Caco-2 (cell line): ENCODE measurements around the gene RAB3A. TPM values are rescaled to one million over a fixed set of nuclear protein-coding genes. Genes with fewer than 3 reads are reported as not detected.

Experiments
- Bru-seq: library from RNA; stranded (reverse); fragments of 400-500 nt; gene quantifications from one replicate; lab custom pipeline; 2021; lab: Mats Ljungman, UMichigan
- BruChase-seq, 2 experiments: library from RNA; stranded (reverse); fragments of 400-500 nt; gene quantifications; one replicate each; lab custom pipeline; 2021; lab: Mats Ljungman, UMichigan
- BruUV-seq: library from RNA; stranded (reverse); fragments of 400-500 nt; replicated peaks from 2 replicates; lab custom pipeline; 2021; lab: Mats Ljungman, UMichigan
- CTCF ChIA-PET: fragments of 300-600 bp; sonication (Branson Sonifier 250); formaldehyde crosslinking; loops from one replicate; lab custom pipeline; 2022; ENCODE audit warnings: antibody characterized with exemption; lab: Charles Lee
- POLR2A ChIA-PET: fragments of 300-600 bp; sonication (Branson Sonifier 250); formaldehyde crosslinking; loops from one replicate; lab custom pipeline; 2022; ENCODE audit warnings: antibody characterized with exemption; lab: Charles Lee
- DNase-seq, 2 experiments: peaks; one replicate each; pipeline versions ENCODE4 v3.0.0 to v3.0.0-alpha.2; 2020 to 2022
- H3K27me3 ChIP-seq: replicated peaks from 2 replicates; pipeline ENCODE4 v1.6.0; 2011; ENCODE audit warnings: low read length; ENCODE audit not compliant: control insufficient read depth, insufficient read depth
- H3K36me3 ChIP-seq: 2 replicates; pipeline ENCODE4 v1.5.1; 2011; ENCODE audit warnings: low read length; ENCODE audit not compliant: control insufficient read depth, insufficient read depth
- H3K4me1 ChIP-seq: fragments of 250-450 bp; sonication (Bioruptor Pico); 2 replicates; pipeline ENCODE4 v1.5.1; 2020; ENCODE audit warnings: mild to moderate bottlenecking
- H3K4me3 ChIP-seq: 2 replicates; pipeline ENCODE4 v1.5.1; 2011; ENCODE audit warnings: low read depth, mild to moderate bottlenecking, control low read depth, low read length
- H3K9me3 ChIP-seq: fragments of 250-450 bp; sonication (Bioruptor Pico); 2 replicates; pipeline ENCODE4 v1.5.1; 2020; ENCODE audit warnings: mild to moderate bottlenecking, moderate library complexity
- H3K27ac Mint-ChIP-seq: one replicate; pipeline ENCODE4 v1.8.0; 2022; ENCODE audit warnings: mixed read lengths; ENCODE audit not compliant: unreplicated experiment
- H3K27me3 Mint-ChIP-seq: one replicate; pipeline ENCODE4 v1.8.0; 2022; ENCODE audit warnings: mixed read lengths; ENCODE audit not compliant: insufficient read depth, unreplicated experiment
- H3K36me3 Mint-ChIP-seq: one replicate; pipeline ENCODE4 v1.8.0; 2022; ENCODE audit warnings: mild to moderate bottlenecking, mixed read lengths; ENCODE audit not compliant: insufficient read depth, unreplicated experiment
- H3K4me1 Mint-ChIP-seq: one replicate; pipeline ENCODE4 v1.8.0; 2022; ENCODE audit warnings: low read depth, mixed read lengths; ENCODE audit not compliant: unreplicated experiment
- H3K4me3 Mint-ChIP-seq: one replicate; pipeline ENCODE4 v1.8.0; 2022; ENCODE audit warnings: mild to moderate bottlenecking, moderate library complexity, mixed read lengths; ENCODE audit not compliant: unreplicated experiment
- H3K9me3 Mint-ChIP-seq: one replicate; pipeline ENCODE4 v1.8.0; 2022; ENCODE audit warnings: mixed read lengths; ENCODE audit not compliant: unreplicated experiment
- intact Hi-C: fragments of 100-400 bp; cut with micrococcal nuclease; formaldehyde crosslinking; loops from one replicate; pipeline ENCODE4 v1.10.0; 2022; ENCODE audit not compliant: unreplicated experiment
- long read RNA-seq: library from polyadenylated mRNA; stranded (forward); transcript quantifications from one replicate; pipeline ENCODE4 v2.0.0, GENCODE V29; 2022
- total RNA-seq: library from RNA; stranded (reverse); gene quantifications from 2 replicates; pipeline ENCODE4 v1.2.3, GENCODE V29; 2022
- TF ChIP-seq, protein P1 (sequence below), 2 experiments: fragments of 200-600 bp in 1 of 2; IDR thresholded peaks; 1 replicate in 1 of 2; 2 replicates in 1 of 2; pipeline versions ENCODE4 v1.5.1 to v1.8.0; 2011 to 2022; ENCODE audit warnings: antibody characterized with exemption in 1 of 2, control low read depth in 1 of 2, inconsistent platforms in 1 of 2, low read depth in 1 of 2, low read length in 1 of 2, mild to moderate bottlenecking in 1 of 2, moderate library complexity in 1 of 2; ENCODE audit not compliant: insufficient read depth in 1 of 2, severe bottlenecking in 1 of 2, unreplicated experiment in 1 of 2

RAB3A gene, protein sequence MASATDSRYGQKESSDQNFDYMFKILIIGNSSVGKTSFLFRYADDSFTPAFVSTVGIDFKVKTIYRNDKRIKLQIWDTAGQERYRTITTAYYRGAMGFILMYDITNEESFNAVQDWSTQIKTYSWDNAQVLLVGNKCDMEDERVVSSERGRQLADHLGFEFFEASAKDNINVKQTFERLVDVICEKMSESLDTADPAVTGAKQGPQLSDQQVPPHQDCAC
- total RNA-seq (2.3 and 3.9 TPM in 2 replicates), Bru-seq, nascent RNA (percentile 34 among the genes with signal in this experiment), BruChase-seq, experiment 1, labeled RNA remaining after a 2-hour chase (percentile 28 among the genes with signal in this experiment), BruChase-seq, experiment 2, labeled RNA remaining after a 6-hour chase (percentile 27 among the genes with signal in this experiment)
- long read RNA-seq, partial matches to known transcripts = 0 of 3 reads
- long read RNA-seq, other reads (novel, unspliced or antisense) = 0 of 3 reads

DNA sequence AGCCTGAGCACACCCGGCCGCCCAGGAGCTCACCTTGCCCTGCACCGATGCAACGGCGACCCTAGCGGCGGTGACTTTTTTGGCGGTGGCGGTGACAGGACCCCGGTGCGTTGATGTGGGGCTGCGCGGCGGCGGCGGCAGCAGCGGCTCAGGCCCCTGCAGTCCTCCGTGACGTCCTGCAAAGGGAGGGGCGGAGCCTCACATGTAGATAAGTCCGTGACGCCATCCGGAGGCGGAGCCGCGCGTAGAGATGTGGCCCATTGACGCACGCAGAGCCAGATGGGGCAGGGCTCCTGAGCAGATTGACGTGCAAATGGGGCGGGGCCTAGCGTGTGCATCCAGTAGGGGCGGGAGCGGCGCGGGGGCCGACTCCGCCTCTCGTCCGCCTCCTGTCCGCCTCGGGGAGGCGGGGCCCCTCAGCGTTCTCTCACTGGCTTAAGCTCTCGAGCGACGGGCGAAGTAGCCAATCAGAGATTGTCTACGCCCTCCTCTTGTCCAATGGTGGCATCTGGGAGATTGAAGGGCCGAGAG lies at the start of gene RAB3A:
TSS of gene RAB3A (minus strand) at position 180 of the 531 bp plus-strand sequence. CDS start 1,302 bp downstream, outside the sequence.
- POLR2A ChIA-PET = interaction anchor here (0.6 to 1.0 kb wide), 3 partner anchors 11 to 978 kb away, joined by 4 to 9 read pairs (median 4); partner anchors contain the start of genes JUND, MPV17L2 and OCEL1
- CTCF ChIA-PET = interaction anchor here (0.6 to 2.7 kb wide), 9 partner anchors 12 to 125 kb away, joined by 3 to 13 read pairs (median 5); partner anchors contain the start of gene MPV17L2
- intact Hi-C loops = loop anchor here (1.0 to 2.0 kb wide), 3 partner anchors 12 to 47 kb away; no protein-coding TSS in a partner anchor
- Histone ChIP-seq H3K36me3 (no peaks in the 10 kb centered on the region; the same call in 1 of the 2 replicates), H3K27me3 (no peaks in the 10 kb centered on the region), H3K4me3 (peak within 1 kb of the TSS; percentile 90), H3K9me3 (no peaks in the 10 kb centered on the region), H3K4me1 (peaks cover 5% of the 10 kb centered on the region; the same call in 1 of the 2 replicates)
- H3K27me3 Mint-ChIP-seq = no peaks in the 10 kb centered on the region
- no peaks in the 10 kb centered on the region for H3K4me1 Mint-ChIP-seq
- peak within 1 kb of the TSS; percentile 90 for H3K4me3 Mint-ChIP-seq
- no peaks in the 10 kb centered on the region for H3K9me3 Mint-ChIP-seq
- peaks cover 10% of the 10 kb centered on the region for H3K36me3 Mint-ChIP-seq
- TF ChIP-seq, protein P1, sequence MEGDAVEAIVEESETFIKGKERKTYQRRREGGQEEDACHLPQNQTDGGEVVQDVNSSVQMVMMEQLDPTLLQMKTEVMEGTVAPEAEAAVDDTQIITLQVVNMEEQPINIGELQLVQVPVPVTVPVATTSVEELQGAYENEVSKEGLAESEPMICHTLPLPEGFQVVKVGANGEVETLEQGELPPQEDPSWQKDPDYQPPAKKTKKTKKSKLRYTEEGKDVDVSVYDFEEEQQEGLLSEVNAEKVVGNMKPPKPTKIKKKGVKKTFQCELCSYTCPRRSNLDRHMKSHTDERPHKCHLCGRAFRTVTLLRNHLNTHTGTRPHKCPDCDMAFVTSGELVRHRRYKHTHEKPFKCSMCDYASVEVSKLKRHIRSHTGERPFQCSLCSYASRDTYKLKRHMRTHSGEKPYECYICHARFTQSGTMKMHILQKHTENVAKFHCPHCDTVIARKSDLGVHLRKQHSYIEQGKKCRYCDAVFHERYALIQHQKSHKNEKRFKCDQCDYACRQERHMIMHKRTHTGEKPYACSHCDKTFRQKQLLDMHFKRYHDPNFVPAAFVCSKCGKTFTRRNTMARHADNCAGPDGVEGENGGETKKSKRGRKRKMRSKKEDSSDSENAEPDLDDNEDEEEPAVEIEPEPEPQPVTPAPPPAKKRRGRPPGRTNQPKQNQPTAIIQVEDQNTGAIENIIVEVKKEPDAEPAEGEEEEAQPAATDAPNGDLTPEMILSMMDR (IDR thresholded peaks at IDR 0.05; ENCODE audit: insufficient read depth in 1 of 2, low read depth in 1 of 2, low read length in 1 of 2, severe bottlenecking in 1 of 2, unreplicated experiment in 1 of 2) = no peak
- peak within 1 kb of the TSS; percentile 87 for H3K27ac Mint-ChIP-seq
- BruUV-seq = no TSS peak
- DNase-seq = peak; percentile 99

DNA sequence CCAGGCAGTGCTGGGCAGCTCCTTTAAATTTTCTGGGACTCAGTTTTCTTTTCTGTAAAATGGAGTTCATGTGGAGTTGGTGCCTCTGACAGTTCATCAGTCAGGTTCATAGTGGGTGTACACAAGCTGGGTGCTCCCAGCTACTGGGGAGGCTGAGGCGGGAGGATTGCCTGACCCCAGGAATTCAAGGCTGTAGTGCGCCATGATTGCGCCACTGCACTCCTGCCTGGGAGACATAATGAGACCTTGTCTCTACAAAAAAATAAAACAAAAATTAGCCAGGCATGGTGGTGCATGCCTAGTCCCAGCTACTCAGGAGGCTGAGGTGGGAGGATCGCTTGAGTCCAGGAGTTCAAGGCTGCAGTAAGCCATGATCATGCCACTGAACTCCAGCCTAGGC lies 49.3 kb upstream of the RAB3A start:
- no peak overlapping the region for H3K4me3 ChIP-seq
- no peaks in the 10 kb centered on the region for H3K4me1 ChIP-seq
- no peak for DNase-seq
- no peak overlapping the region for H3K4me3 Mint-ChIP-seq
- H3K27me3 Mint-ChIP-seq = no peaks in the 10 kb centered on the region
- no peaks in the 10 kb centered on the region for H3K27me3 ChIP-seq
- ChIA-PET POLR2A (no interaction called here), CTCF (interaction anchor here (0.6 to 2.7 kb wide), 7 partner anchors 19 to 140 kb away, joined by 3 to 33 read pairs (median 3); partner anchors contain the start of genes LSM4 and RAB3A)
- intact Hi-C loops = loop anchor here (2.0 kb wide), 1 partner anchor 24 kb away; no protein-coding TSS in a partner anchor
- H3K36me3 Mint-ChIP-seq = no peaks in the 10 kb centered on the region
- peaks cover 6% of the 10 kb centered on the region for H3K4me1 Mint-ChIP-seq
- H3K36me3 ChIP-seq = no peaks in the 10 kb centered on the region
- no peaks in the 10 kb centered on the region for H3K9me3 ChIP-seq
- H3K27ac Mint-ChIP-seq = no peak overlapping the region
- TF ChIP-seq, protein P1 (IDR thresholded peaks at IDR 0.05; ENCODE audit: insufficient read depth in 1 of 2, low read depth in 1 of 2, low read length in 1 of 2, severe bottlenecking in 1 of 2, unreplicated experiment in 1 of 2) = no peak
- BruUV-seq = no TSS peak
- H3K9me3 Mint-ChIP-seq = no peaks in the 10 kb centered on the region

DNA sequence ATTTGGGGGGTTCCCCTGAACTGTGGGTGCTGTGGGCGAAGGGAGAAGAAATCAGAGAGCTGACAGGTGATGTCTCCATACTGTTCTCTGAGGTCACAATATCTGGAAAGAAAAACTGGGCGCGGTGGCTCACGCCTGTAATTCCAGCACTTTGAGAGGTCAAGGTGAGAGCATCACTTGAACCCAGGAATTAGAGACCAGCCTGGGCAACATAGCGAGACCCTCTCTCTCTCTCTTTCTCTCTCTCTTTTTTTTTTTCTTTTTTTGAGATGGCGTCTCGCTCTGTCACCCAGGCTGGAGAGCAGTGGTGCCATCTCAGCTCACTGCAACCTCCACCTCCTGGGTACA lies 48.5 kb upstream of the RAB3A start:
- Histone ChIP-seq H3K9me3 (no peaks in the 10 kb centered on the region), H3K4me1 (no peaks in the 10 kb centered on the region), H3K27me3 (no peaks in the 10 kb centered on the region), H3K4me3 (no peak overlapping the region), H3K36me3 (no peaks in the 10 kb centered on the region)
- ChIA-PET CTCF (interaction anchor here (0.6 to 2.7 kb wide), 10 partner anchors 11 to 139 kb away, joined by 3 to 33 read pairs (median 7); partner anchors contain the start of gene RAB3A), POLR2A (no interaction called here)
- no peaks in the 10 kb centered on the region for H3K9me3 Mint-ChIP-seq
- peaks cover 6% of the 10 kb centered on the region for H3K4me1 Mint-ChIP-seq
- TF ChIP-seq, protein P1 (IDR thresholded peaks at IDR 0.05; ENCODE audit: insufficient read depth in 1 of 2, low read depth in 1 of 2, low read length in 1 of 2, severe bottlenecking in 1 of 2, unreplicated experiment in 1 of 2) = no peak
- H3K27ac Mint-ChIP-seq = no peak overlapping the region
- no peaks in the 10 kb centered on the region for H3K27me3 Mint-ChIP-seq
- H3K36me3 Mint-ChIP-seq = no peaks in the 10 kb centered on the region
- no peak overlapping the region for H3K4me3 Mint-ChIP-seq
- DNase-seq = no peak
- no TSS peak for BruUV-seq
- intact Hi-C loops = loop anchor here (2.0 kb wide), 1 partner anchor 24 kb away; no protein-coding TSS in a partner anchor
